Measurements from ENCODE around the gene DPY30. TPM values are rescaled to one million over a fixed set of nuclear protein-coding genes. Genes with fewer than 3 reads are reported as not detected.

DPY30 gene
- total and polyA plus RNA-seq, 12 donors: 35.1 to 57.8 (median 43.6) TPM

DNA sequence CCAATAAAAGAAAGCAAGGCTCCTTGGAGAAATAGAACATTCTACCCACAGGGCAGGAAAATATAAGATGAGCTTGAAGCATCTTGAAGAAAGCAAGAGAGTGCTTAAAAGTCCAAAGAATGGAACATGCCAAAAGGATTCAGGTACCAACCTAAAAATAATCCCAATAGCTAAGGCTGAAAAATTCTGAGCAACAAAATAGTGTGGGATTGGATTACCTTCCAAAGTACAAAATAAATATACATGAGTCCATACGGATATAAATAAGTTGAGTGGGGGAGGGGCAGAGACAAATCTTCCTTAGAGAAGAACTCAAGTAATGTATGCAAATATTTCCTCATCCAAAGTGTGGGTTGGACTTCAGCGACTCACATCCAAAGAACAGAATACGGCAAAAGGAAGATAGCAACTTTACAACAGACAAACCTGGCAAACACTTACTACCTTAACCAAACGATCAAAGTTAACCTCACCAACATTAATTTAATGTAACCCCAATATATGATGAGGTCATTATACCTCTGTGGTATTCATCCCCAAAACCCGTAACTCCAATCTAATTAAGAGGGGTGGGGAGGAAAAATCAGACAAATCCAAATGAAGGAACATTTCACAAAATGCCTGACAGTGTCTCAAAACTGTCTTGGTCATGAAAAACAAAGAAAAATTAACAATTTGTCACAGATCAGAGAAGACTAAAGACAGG is 55.7 kb downstream of the DPY30 start:
- Histone ChIP-seq H3K4me3 (no peak overlapping the region), H3K27me3 (no peaks in the 10 kb centered on the region), H3K36me3 (no peaks in the 10 kb centered on the region), H3K27ac (no peak overlapping the region), H3K9me3 (no peaks in the 10 kb centered on the region), H3K4me1 (peaks cover 0 to 45% (median 34%) of the 10 kb centered on the region in 9 donors)
- ATAC-seq (no peak), DNase-seq (no peak)
- TF ChIP-seq, protein P1, sequence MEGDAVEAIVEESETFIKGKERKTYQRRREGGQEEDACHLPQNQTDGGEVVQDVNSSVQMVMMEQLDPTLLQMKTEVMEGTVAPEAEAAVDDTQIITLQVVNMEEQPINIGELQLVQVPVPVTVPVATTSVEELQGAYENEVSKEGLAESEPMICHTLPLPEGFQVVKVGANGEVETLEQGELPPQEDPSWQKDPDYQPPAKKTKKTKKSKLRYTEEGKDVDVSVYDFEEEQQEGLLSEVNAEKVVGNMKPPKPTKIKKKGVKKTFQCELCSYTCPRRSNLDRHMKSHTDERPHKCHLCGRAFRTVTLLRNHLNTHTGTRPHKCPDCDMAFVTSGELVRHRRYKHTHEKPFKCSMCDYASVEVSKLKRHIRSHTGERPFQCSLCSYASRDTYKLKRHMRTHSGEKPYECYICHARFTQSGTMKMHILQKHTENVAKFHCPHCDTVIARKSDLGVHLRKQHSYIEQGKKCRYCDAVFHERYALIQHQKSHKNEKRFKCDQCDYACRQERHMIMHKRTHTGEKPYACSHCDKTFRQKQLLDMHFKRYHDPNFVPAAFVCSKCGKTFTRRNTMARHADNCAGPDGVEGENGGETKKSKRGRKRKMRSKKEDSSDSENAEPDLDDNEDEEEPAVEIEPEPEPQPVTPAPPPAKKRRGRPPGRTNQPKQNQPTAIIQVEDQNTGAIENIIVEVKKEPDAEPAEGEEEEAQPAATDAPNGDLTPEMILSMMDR (IDR thresholded peaks at IDR 0.05): no peak
- intact Hi-C loops (cut with DNase I): no loop called here
- 90 to 91% methylated on average over 5 of the region's 5 CpGs for WGBS, 2 donors

DNA sequence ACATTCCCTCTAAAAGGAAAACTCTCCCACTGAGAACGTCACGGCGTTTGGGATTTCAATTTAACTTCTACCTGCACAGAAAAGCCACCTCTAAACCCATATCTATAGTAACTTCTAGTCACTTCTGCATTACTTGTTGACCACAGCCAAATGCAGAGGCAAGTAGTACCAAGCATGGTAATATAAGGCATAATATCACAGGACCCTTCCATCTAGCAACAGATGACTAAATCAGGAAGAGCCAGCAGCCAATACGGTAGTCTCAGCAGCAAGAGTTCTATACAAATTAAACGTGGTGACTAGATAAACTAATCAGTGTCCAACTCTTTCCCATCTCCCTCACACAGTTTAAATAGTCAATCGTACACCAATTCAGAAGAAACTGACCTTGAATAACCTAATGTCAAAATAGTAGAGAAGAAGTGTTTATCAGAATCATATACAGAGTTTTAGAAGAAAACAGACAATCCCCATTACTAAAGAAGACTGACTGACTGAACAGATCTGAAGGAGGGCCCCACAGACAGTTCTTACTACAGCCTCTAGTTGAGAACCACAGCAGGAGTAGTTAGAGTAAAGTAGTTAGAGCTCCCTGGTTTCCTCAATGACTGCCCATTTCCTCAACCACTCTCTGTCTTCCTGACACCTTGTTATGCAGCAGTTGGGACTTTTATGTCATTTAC is 58.8 kb downstream of the DPY30 start:
- H3K36me3 ChIP-seq: no peaks in the 10 kb centered on the region
- 61% methylated on average over 6 of the region's 6 CpGs for WGBS, 2 donors
- intact Hi-C loops (cut with DNase I): no loop called here
- ATAC-seq (peak in 7 of 8 donors; percentile 61 to 86 (median 78)), DNase-seq (no peak)
- TF ChIP-seq, protein P1 (IDR thresholded peaks at IDR 0.05): no peak
- no peaks in the 10 kb centered on the region for H3K9me3 ChIP-seq
- no peak overlapping the region for H3K4me3 ChIP-seq
- peak overlapping the region in 3 of 10 donors; percentile 26 to 49 (median 41) for H3K27ac ChIP-seq
- peaks cover 0 to 21% (median 12%) of the 10 kb centered on the region in 9 donors for H3K4me1 ChIP-seq
- H3K27me3 ChIP-seq: no peaks in the 10 kb centered on the region

DNA sequence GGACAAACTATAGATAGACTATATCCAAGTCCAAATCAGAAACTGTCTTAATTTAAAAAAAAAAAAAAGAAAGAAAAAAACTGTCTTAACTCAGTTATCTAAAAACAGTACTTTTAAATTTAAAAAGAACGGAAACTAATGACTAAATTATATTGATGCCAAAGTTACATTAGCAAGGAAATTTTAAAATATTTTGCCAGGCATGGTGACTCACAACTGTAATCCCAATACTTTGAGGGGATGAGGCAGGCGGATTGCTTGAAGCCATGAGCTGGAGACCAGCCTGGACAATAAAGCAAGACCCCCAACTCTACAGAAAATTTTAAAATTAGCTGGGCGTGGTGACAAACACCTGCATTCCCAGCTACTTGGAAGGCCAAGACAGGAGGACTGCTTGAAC is 59.6 kb downstream of the DPY30 start:
- 89 to 90% methylated on average over 3 of the region's 3 CpGs for WGBS, 2 donors
- Histone ChIP-seq H3K27me3 (no peaks in the 10 kb centered on the region), H3K4me1 (peaks cover 0 to 21% (median 12%) of the 10 kb centered on the region in 9 donors), H3K9me3 (no peaks in the 10 kb centered on the region), H3K36me3 (no peaks in the 10 kb centered on the region), H3K27ac (no peak overlapping the region), H3K4me3 (no peak overlapping the region)
- intact Hi-C loops (cut with DNase I): no loop called here
- TF ChIP-seq, protein P1 (IDR thresholded peaks at IDR 0.05): no peak
- DNase-seq (no peak), ATAC-seq (no peak)

DNA sequence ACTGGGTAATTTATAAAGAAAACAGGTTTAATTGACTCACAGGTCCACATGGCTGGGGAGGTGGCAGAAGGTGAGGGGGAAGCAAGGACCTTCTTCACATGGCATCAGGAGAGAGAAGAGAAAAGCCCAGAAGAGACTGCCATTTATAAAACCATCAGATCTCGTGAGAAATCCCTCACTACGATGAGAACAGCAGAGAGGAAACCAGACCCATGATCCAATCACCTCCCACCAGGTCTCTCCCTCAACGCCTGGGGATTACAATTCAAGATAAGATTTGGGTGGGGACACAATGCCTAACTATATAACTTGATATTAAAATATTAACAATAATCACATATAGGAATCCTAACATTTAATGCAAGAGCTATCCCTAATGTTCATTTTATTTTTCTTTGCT is 60.6 kb downstream of the DPY30 start:
- intact Hi-C loops (cut with DNase I): no loop called here
- no peaks in the 10 kb centered on the region for H3K36me3 ChIP-seq
- peaks cover 0 to 25% (median 12%) of the 10 kb centered on the region in 9 donors for H3K4me1 ChIP-seq
- WGBS, 2 donors: 77 to 80% methylated on average over 3 of the region's 3 CpGs
- no peaks in the 10 kb centered on the region for H3K27me3 ChIP-seq
- H3K27ac ChIP-seq: no peak overlapping the region
- TF ChIP-seq, protein P1 (IDR thresholded peaks at IDR 0.05): no peak
- H3K4me3 ChIP-seq: no peak overlapping the region
- DNase-seq: no peak
- H3K9me3 ChIP-seq: no peaks in the 10 kb centered on the region
- no peak for ATAC-seq

Measured in heart right ventricle (tissue), 16 donors.